RWPE1 (cell line): ENCODE data around the gene UNC5B.

Source experiments
- CTCF ChIA-PET: fragments of 350-600 bp; sonication (Branson Sonifier 250); formaldehyde crosslinking; extraction: SDS; loops from one replicate; lab custom pipeline; 2021; lab: Yijun Ruan, JAX
- POLR2A ChIA-PET: fragments of 400-600 bp; formaldehyde crosslinking; extraction: SDS; loops from one replicate; lab custom pipeline; 2020; ENCODE audit warnings: antibody characterized with exemption; ENCODE audit not compliant: low non-redundant PET; lab: Yijun Ruan, JAX
- DNase-seq: peaks from one replicate; pipeline ENCODE4 v3.0.0; 2012; ENCODE audit warnings: low spot score
- H3K27ac ChIP-seq: fragments of 450-650 bp; 2 replicates; pipeline ENCODE4 v1.5.1; 2017
- CTCF ChIP-seq: fragments of 450-650 bp; conservative IDR thresholded peaks from 2 replicates; pipeline ENCODE4 v1.5.1; 2017; ENCODE audit warnings: low read depth, mild to moderate bottlenecking

UNC5B gene

GRCh38 chr10:71288461-71288860 lies 76.1 kb downstream of the UNC5B start:
- CTCF ChIA-PET: no interaction called here

GRCh38 chr10:71289421-71290130 lies 77.2 kb downstream of the UNC5B start:
- CTCF ChIA-PET: interaction anchor here (0.7 kb wide), 1 partner anchor 31 kb away, joined by 3 read pairs; no protein-coding TSS in a partner anchor

More at GRCh38 chr10:71288461-71288860, 76.1 kb downstream of the UNC5B start:
- TF ChIP-seq CTCF: no peak
- no peak overlapping the region for H3K27ac ChIP-seq
- no peak for DNase-seq
- POLR2A ChIA-PET: no interaction called here

GRCh38 chr10:71290331-71290730 lies 78.0 kb downstream of the UNC5B start:
- no peak for DNase-seq
- TF ChIP-seq CTCF: no peak
- POLR2A ChIA-PET: no interaction called here
- H3K27ac ChIP-seq: no peak overlapping the region
- CTCF ChIA-PET: interaction anchor here (0.7 kb wide), 1 partner anchor 32 kb away, joined by 3 read pairs; no protein-coding TSS in a partner anchor

More at GRCh38 chr10:71289421-71290130, 77.2 kb downstream of the UNC5B start:
- POLR2A ChIA-PET: no interaction called here
- DNase-seq: no peak
- no peak overlapping the region for H3K27ac ChIP-seq
- TF ChIP-seq CTCF: no peak

- POLR2A ChIA-PET: no interaction called here
- 0 out of 2 replicates have a peak overlapping the region, but pooled peaks have one; percentile 10 for H3K27ac ChIP-seq
- DNase-seq: no peak
- CTCF ChIA-PET: no interaction called here
- TF ChIP-seq CTCF: no peak
These were observed 78.6 kb downstream of the UNC5B start for GRCh38 chr10:71290806-71291527.

- POLR2A ChIA-PET: no interaction called here
- CTCF ChIA-PET: no interaction called here
- H3K27ac ChIP-seq: peak overlapping the region; percentile 10; the same call in 1 of the 2 replicates
- no peak for DNase-seq
- no peak for TF ChIP-seq CTCF
These were observed 79.1 kb downstream of the UNC5B start for GRCh38 chr10:71291528-71291900.

GRCh38 chr10:71292624-71293445 lies 80.5 kb downstream of the UNC5B start:
- ChIA-PET POLR2A (no interaction called here), CTCF (interaction anchor here (0.6 to 1.3 kb wide), 6 partner anchors 15 to 763 kb away, joined by 3 to 4 read pairs (median 3); no protein-coding TSS in a partner anchor)
- TF ChIP-seq CTCF: no peak
- H3K27ac ChIP-seq: peak overlapping the region; percentile 52
- no peak for DNase-seq
